Measurements from ENCODE around the gene SPDYE4.

The SPDYE4 gene

DNA sequence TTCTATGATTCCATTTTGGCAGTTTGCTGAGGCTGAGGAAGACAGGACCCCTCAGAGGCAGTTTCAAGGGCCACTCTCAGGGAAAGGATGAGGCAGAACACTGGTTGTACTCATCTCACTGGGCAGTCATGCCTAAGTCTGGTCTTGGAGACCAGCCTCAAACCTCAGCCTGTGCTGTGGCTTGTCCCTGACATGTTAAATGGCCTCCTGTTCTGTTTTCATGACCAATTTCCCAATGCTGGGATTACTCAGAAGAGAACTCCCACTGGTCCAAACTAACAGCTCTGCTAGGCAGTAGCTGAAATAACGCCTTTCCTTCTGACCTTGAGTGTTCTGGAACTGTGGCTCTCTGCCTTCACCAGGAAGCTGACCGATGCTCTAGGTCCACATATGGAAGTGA, 8.4 kb upstream of the SPDYE4 start:
- H3K9me3 ChIP-seq (ENCODE audit: low read depth, low read length): no peaks in the 10 kb centered on the region
- TF ChIP-seq FOXP2 (optimal IDR thresholded peaks at IDR 0.05; ENCODE audit: control extremely low read depth, extremely low read length, insufficient read depth): no peak
- no peak for TF ChIP-seq EZH2 (IDR thresholded peaks at IDR 0.05)
- no peak for TF ChIP-seq POLR2AphosphoS5 (IDR thresholded peaks at IDR 0.05; ENCODE audit: borderline replicate concordance, low read depth, low read length)

DNA sequence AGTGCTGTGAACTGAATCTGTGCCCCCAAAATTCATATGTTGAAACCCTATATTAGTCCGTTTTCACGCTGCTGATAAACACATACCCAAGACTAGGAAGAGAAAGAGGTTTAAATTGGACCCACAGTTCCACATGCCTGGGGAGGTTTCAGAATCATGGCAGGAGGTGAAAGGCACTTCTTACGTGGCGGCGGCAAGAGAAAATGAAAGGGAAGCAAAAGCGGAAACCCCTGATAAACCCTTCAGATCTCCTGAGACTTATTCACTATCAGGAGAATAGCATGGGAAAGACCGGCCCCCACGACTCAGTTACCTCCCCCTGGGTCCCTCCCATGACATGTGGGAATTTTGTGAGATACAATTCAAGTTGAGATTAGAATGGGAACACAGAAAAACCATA, 3.7 kb upstream of the SPDYE4 start:
- no peak overlapping the region for H3K9ac ChIP-seq (ENCODE audit: insufficient read length)
- no peak for DNase-seq (ENCODE audit: low read depth, low spot score)
- H3K27ac ChIP-seq: no peak overlapping the region
- no peaks in the 10 kb centered on the region for H3K9me3 ChIP-seq (ENCODE audit: low read depth, low read length)
- H3K4me3 ChIP-seq: no peak overlapping the region
- no peak for TF ChIP-seq EZH2 (IDR thresholded peaks at IDR 0.05)
- TF ChIP-seq POLR2AphosphoS5 (IDR thresholded peaks at IDR 0.05; ENCODE audit: borderline replicate concordance, low read depth, low read length): no peak
- no peak for TF ChIP-seq FOXP2 (optimal IDR thresholded peaks at IDR 0.05; ENCODE audit: control extremely low read depth, extremely low read length, insufficient read depth)
- no peaks in the 10 kb centered on the region for H3K36me3 ChIP-seq (ENCODE audit: insufficient read depth, low read length)

More for the DNA sequence above, 8.4 kb upstream of the SPDYE4 start:
- H3K27ac ChIP-seq: no peak overlapping the region
- DNase-seq (ENCODE audit: low read depth, low spot score): no peak
- H3K36me3 ChIP-seq (ENCODE audit: insufficient read depth, low read length): no peaks in the 10 kb centered on the region
- H3K4me3 ChIP-seq: no peak overlapping the region
- H3K9ac ChIP-seq (ENCODE audit: insufficient read length): no peak overlapping the region

DNA sequence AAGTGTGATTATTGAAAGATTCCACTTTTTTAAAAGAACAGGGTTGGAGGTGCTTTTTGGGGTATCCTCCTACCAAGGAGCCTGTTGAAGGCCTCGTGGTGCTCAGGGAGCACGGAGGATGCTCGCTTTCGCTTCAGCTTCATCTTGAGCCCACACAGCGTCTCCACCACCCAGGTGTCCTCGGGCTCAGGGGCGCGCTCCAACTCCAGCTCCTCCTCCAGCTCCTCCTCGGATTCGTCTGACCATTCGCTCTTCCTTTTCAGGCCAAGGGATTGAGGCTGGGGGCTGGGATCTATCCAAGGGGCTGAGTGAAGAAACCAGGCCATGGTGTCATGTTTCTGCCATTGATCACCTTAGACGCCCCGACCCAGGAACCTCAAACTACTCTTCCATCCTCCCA, 1.2 kb downstream of the SPDYE4 start:
- Histone ChIP-seq H3K9ac (ENCODE audit: insufficient read length) (no peak overlapping the region), H3K9me3 (ENCODE audit: low read depth, low read length) (no peaks in the 10 kb centered on the region), H3K27ac (no peak overlapping the region), H3K4me3 (no peak overlapping the region), H3K36me3 (ENCODE audit: insufficient read depth, low read length) (no peaks in the 10 kb centered on the region)
- TF ChIP-seq POLR2AphosphoS5 (IDR thresholded peaks at IDR 0.05; ENCODE audit: borderline replicate concordance, low read depth, low read length): no peak
- TF ChIP-seq EZH2 (IDR thresholded peaks at IDR 0.05): no peak
- no peak for TF ChIP-seq FOXP2 (optimal IDR thresholded peaks at IDR 0.05; ENCODE audit: control extremely low read depth, extremely low read length, insufficient read depth)
- DNase-seq (ENCODE audit: low read depth, low spot score): no peak

DNA sequence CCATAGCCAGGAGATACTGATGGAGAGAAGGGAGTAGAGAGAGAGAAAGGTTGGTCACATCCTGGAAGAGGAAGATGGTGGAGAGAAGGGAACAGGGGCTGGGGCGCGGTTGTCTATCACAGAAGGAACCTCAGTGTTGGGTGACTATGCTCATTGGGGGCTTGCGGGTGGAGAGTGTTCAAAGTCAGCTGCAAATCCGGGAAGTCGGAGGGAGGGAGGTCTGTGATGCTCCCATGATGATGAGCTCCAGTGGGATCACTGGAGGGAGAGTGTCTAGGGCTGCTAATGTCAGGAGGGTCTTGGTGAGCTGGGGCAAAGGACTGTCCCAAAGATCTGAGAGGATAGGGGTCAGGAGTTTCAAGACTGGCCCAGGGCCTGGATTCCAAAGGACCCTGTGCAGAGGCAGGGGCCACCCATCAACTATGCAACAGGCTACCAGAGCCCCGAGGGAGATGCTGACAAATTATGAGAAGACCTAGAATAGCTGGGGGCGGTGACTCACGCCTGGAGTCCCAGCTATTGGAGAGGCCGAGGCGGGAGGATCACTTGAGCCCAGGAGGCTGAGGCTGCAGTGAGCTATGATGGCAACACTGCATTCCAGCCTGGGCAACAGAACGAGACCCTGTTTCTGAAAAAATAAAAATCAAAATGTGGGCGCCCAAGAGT, 2.6 kb downstream of the SPDYE4 start:
- Histone ChIP-seq H3K9me3 (ENCODE audit: low read depth, low read length) (no peaks in the 10 kb centered on the region), H3K4me3 (no peak overlapping the region), H3K36me3 (ENCODE audit: insufficient read depth, low read length) (no peaks in the 10 kb centered on the region), H3K27ac (no peak overlapping the region), H3K9ac (ENCODE audit: insufficient read length) (no peak overlapping the region)
- no peak for TF ChIP-seq EZH2 (IDR thresholded peaks at IDR 0.05)
- no peak for TF ChIP-seq POLR2AphosphoS5 (IDR thresholded peaks at IDR 0.05; ENCODE audit: borderline replicate concordance, low read depth, low read length)
- no peak for TF ChIP-seq FOXP2 (optimal IDR thresholded peaks at IDR 0.05; ENCODE audit: control extremely low read depth, extremely low read length, insufficient read depth)
- DNase-seq (ENCODE audit: low read depth, low spot score): no peak

DNA sequence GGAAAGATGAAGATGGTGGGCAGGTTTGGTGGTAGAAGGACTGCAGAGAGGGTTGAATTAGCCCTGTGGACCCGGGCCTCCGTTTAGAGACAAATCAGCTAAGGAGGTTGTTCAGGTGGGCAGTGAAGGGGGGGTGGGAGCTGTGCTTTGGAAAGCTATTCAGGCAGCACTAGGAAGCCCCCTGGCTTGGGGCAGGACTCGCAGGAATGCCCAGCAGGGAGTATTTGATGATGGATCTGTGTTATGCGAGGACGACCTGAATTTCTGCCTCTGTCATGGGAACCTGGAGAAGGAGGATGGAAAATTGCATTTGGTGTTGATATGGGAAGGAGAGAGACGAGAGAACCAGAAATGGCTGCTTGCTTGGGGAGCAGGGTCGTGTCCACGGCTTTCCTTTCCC, 3.5 kb downstream of the SPDYE4 start:
- no peaks in the 10 kb centered on the region for H3K36me3 ChIP-seq (ENCODE audit: insufficient read depth, low read length)
- H3K27ac ChIP-seq: no peak overlapping the region
- H3K9ac ChIP-seq (ENCODE audit: insufficient read length): no peak overlapping the region
- H3K9me3 ChIP-seq (ENCODE audit: low read depth, low read length): no peaks in the 10 kb centered on the region
- TF ChIP-seq FOXP2 (optimal IDR thresholded peaks at IDR 0.05; ENCODE audit: control extremely low read depth, extremely low read length, insufficient read depth) (no peak), EZH2 (IDR thresholded peaks at IDR 0.05) (no peak), POLR2AphosphoS5 (IDR thresholded peaks at IDR 0.05; ENCODE audit: borderline replicate concordance, low read depth, low read length) (no peak)
- no peak overlapping the region for H3K4me3 ChIP-seq
- no peak for DNase-seq (ENCODE audit: low read depth, low spot score)

DNA sequence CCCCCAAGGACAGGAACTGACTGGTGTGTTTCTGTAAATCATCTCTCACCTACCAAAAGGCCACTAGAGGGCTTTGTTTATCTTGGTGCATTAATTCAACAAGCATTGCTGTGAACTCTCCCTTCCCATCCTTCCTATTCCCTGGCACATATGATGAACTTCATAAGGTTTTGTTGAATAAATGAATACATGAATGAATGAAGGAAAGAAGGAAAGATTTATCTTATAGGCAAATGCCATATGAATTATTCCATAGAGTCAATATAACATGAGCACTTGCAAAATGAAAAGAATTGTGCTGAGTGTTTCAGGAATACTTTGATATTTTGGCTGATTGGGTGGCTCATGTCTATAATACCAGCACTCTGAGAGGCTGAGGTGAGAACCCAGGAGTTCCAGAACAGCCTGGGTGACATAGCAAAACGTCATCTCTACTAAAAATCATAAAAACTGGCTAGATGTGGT, 4.3 kb downstream of the SPDYE4 start:
- Histone ChIP-seq H3K27ac (no peak overlapping the region), H3K9me3 (ENCODE audit: low read depth, low read length) (no peaks in the 10 kb centered on the region), H3K9ac (ENCODE audit: insufficient read length) (no peak overlapping the region), H3K4me3 (no peak overlapping the region), H3K36me3 (ENCODE audit: insufficient read depth, low read length) (no peaks in the 10 kb centered on the region)
- DNase-seq (ENCODE audit: low read depth, low spot score): no peak
- TF ChIP-seq EZH2 (IDR thresholded peaks at IDR 0.05) (no peak), POLR2AphosphoS5 (IDR thresholded peaks at IDR 0.05; ENCODE audit: borderline replicate concordance, low read depth, low read length) (no peak), FOXP2 (optimal IDR thresholded peaks at IDR 0.05; ENCODE audit: control extremely low read depth, extremely low read length, insufficient read depth) (no peak)

DNA sequence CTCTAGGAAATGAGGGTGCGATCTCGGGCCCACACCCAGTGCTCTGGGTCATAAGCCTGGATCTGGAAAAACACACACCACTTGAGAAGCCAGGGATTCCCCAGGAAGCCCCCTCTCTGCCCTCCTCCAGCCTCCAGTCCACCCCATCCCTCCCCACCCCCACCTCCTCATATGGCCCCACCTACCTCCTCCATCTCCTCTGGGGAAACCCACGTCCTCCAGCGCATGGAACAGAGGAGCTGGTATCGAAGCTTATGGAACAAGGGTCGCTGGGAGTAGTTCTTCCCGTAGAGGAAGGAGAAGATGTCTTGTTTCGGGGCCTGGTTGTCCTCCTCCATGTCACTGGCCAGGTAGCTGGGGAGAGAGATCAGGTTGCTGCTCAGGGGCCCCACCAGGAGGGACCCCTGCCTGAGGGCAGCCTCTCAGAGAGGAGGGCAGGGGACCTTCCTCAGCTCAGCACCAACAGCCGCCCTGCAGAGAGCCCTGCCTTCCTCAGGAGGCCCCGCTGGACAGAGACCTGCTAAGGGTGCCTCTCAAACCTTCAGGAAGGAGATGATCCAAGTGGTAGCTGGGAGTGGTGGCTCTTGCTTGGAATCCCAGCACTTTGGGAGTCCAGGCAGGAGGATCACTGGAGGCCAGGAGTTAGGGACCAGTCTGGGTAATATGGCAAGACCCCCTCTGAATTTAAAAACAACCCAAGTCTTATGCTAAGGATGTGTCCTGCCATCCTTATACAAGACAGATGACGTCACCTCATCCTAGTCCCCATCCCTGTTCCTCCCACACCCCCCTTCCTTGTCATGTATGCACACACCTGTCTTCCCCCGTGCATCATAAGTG, 5.0 kb downstream of the SPDYE4 start:
- DNase-seq (ENCODE audit: low read depth, low spot score): no peak
- H3K4me3 ChIP-seq: no peak overlapping the region
- H3K9ac ChIP-seq (ENCODE audit: insufficient read length): no peak overlapping the region
- H3K36me3 ChIP-seq (ENCODE audit: insufficient read depth, low read length): no peaks in the 10 kb centered on the region
- H3K27ac ChIP-seq: no peak overlapping the region
- H3K9me3 ChIP-seq (ENCODE audit: low read depth, low read length): no peaks in the 10 kb centered on the region
- TF ChIP-seq EZH2 (IDR thresholded peaks at IDR 0.05) (no peak), FOXP2 (optimal IDR thresholded peaks at IDR 0.05; ENCODE audit: control extremely low read depth, extremely low read length, insufficient read depth) (no peak), POLR2AphosphoS5 (IDR thresholded peaks at IDR 0.05; ENCODE audit: borderline replicate concordance, low read depth, low read length) (no peak)

DNA sequence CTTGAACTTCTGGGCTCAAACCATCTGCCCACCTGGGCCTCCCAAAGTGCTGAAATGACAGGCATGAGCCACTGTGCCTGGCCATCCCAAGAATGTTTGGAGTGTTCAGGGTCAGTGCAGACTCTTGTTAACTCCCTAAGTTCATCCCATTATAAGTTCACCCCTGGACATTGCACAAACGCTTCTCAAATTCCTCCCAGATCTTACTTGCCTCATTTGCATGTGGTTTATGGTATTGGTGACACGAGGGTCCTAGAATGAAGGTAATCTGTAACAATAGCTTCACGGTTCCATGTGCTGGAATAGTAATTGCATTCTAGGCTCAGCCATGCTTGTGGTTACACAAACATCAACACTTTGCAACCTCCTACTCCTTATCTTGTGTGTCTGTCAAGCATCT, 8.7 kb downstream of the SPDYE4 start:
- TF ChIP-seq FOXP2 (optimal IDR thresholded peaks at IDR 0.05; ENCODE audit: control extremely low read depth, extremely low read length, insufficient read depth): no peak
- Histone ChIP-seq H3K4me3 (no peak overlapping the region), H3K27ac (no peak overlapping the region), H3K9ac (ENCODE audit: insufficient read length) (no peak overlapping the region), H3K36me3 (ENCODE audit: insufficient read depth, low read length) (no peaks in the 10 kb centered on the region), H3K9me3 (ENCODE audit: low read depth, low read length) (no peaks in the 10 kb centered on the region)
- no peak for DNase-seq (ENCODE audit: low read depth, low spot score)
